DOHH2 (cell line): ENCODE data around the gene DUSP10.

Source experiments
- H3F3A ChIP-seq: fragments of 200-600 bp; sonication (generic), shearing (Covaris generic); 2 replicates; pipeline ENCODE4 v1.6.0; 2016; ENCODE audit warnings: antibody characterized with exemption, mild to moderate bottlenecking; ENCODE audit not compliant: control insufficient read depth, insufficient read depth
- H3K27ac ChIP-seq: fragments of 200-600 bp; sonication (generic); 2 replicates; pipeline ENCODE4 v1.5.1; 2014; ENCODE audit warnings: low read depth, mild to moderate bottlenecking, low read length, moderate library complexity
- H3K27me3 ChIP-seq: fragments of 200-600 bp; sonication (generic); 2 replicates; pipeline ENCODE4 v1.6.1; 2014; ENCODE audit warnings: mild to moderate bottlenecking, low read length, mixed read lengths; ENCODE audit not compliant: control insufficient read depth
- H3K36me3 ChIP-seq: fragments of 200-600 bp; sonication (generic); 2 replicates; pipeline ENCODE4 v1.6.1; 2014; ENCODE audit warnings: mild to moderate bottlenecking, low read length, moderate library complexity, mixed read lengths; ENCODE audit not compliant: control insufficient read depth
- H3K4me1 ChIP-seq: fragments of 200-600 bp; sonication (generic); 2 replicates; pipeline ENCODE4 v1.6.1; 2014; ENCODE audit warnings: mild to moderate bottlenecking, low read length, mixed read lengths; ENCODE audit not compliant: control insufficient read depth
- H3K4me2 ChIP-seq: fragments of 200-600 bp; sonication (generic); 2 replicates; pipeline ENCODE4 v1.6.0; 2014; ENCODE audit warnings: mild to moderate bottlenecking, low read length, moderate library complexity
- H3K4me3 ChIP-seq: fragments of 200-600 bp; sonication (generic); 2 replicates; pipeline ENCODE4 v1.5.1; 2014; ENCODE audit warnings: mild to moderate bottlenecking, low read length, mixed read lengths
- H3K79me2 ChIP-seq: fragments of 200-600 bp; sonication (generic); 2 replicates; pipeline ENCODE4 v1.6.1; 2014; ENCODE audit warnings: mild to moderate bottlenecking, low read length, mixed read lengths; ENCODE audit not compliant: control insufficient read depth
- H3K9me2 ChIP-seq: fragments of 200-600 bp; sonication (generic); replicated peaks from 2 replicates; pipeline ENCODE4 v1.6.1; 2014; ENCODE audit warnings: mild to moderate bottlenecking, low read length, mixed read lengths; ENCODE audit not compliant: control insufficient read depth
- H3K9me3 ChIP-seq: fragments of 200-600 bp; sonication (generic); 2 replicates; pipeline ENCODE4 v1.6.1; 2014; ENCODE audit warnings: antibody characterized with exemption, low read length, mixed read lengths; ENCODE audit not compliant: control insufficient read depth, insufficient read depth
- H4K20me1 ChIP-seq: fragments of 200-600 bp; sonication (generic); 2 replicates; pipeline ENCODE4 v1.6.0; 2014; ENCODE audit warnings: low read depth, mild to moderate bottlenecking, antibody characterized with exemption, low read length, moderate library complexity; ENCODE audit not compliant: control insufficient read depth, insufficient read depth
- EZH2phosphoT487 ChIP-seq: fragments of 200-600 bp; sonication (generic); IDR thresholded peaks from 2 replicates; pipeline ENCODE4 v1.6.1; 2017; ENCODE audit warnings: borderline replicate concordance, mild to moderate bottlenecking, antibody characterized with exemption, low read length, moderate library complexity, mixed read lengths
- TF ChIP-seq, protein P1 (sequence below): fragments of 200-600 bp; sonication (generic); IDR thresholded peaks from one replicate; pipeline ENCODE4 v1.5.1; 2014; ENCODE audit warnings: antibody characterized with exemption, mild to moderate bottlenecking, low read depth, low read length; ENCODE audit not compliant: poor library complexity, severe bottlenecking

Gene DUSP10

DNA sequence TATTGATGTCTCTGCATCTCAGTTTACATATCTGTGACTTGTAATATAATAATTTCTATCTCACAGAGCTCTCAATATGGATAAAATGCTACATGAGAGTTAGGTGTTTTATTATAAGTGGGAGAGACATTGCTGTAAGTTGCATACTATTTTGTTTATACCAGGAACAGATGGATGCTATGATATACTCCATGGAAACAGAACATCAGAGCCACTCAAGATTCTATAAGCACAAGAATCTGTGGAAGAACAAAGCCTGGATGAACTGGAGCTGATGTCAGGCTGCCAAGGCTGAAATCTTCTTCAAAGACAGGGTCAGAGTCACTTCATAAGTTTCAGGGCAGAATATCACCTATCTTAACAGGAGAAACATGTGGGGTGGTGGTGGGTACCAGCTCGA lies 30.2 kb downstream of the DUSP10 start:
- Histone ChIP-seq H3K4me1 (peaks cover 3% of the 10 kb centered on the region; the same call in 1 of the 2 replicates), H3K36me3 (no peaks in the 10 kb centered on the region), H3K9me3 (no peaks in the 10 kb centered on the region), H3K4me3 (no peak overlapping the region), H4K20me1 (no peaks in the 10 kb centered on the region), H3K9me2 (no peaks in the 10 kb centered on the region), H3K4me2 (no peak overlapping the region), H3F3A (no peaks in the 10 kb centered on the region), H3K79me2 (no peaks in the 10 kb centered on the region), H3K27me3 (no peaks in the 10 kb centered on the region), H3K27ac (no peak overlapping the region)
- TF ChIP-seq EZH2phosphoT487: no peak
- TF ChIP-seq, protein P1, sequence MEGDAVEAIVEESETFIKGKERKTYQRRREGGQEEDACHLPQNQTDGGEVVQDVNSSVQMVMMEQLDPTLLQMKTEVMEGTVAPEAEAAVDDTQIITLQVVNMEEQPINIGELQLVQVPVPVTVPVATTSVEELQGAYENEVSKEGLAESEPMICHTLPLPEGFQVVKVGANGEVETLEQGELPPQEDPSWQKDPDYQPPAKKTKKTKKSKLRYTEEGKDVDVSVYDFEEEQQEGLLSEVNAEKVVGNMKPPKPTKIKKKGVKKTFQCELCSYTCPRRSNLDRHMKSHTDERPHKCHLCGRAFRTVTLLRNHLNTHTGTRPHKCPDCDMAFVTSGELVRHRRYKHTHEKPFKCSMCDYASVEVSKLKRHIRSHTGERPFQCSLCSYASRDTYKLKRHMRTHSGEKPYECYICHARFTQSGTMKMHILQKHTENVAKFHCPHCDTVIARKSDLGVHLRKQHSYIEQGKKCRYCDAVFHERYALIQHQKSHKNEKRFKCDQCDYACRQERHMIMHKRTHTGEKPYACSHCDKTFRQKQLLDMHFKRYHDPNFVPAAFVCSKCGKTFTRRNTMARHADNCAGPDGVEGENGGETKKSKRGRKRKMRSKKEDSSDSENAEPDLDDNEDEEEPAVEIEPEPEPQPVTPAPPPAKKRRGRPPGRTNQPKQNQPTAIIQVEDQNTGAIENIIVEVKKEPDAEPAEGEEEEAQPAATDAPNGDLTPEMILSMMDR: no peak

DNA sequence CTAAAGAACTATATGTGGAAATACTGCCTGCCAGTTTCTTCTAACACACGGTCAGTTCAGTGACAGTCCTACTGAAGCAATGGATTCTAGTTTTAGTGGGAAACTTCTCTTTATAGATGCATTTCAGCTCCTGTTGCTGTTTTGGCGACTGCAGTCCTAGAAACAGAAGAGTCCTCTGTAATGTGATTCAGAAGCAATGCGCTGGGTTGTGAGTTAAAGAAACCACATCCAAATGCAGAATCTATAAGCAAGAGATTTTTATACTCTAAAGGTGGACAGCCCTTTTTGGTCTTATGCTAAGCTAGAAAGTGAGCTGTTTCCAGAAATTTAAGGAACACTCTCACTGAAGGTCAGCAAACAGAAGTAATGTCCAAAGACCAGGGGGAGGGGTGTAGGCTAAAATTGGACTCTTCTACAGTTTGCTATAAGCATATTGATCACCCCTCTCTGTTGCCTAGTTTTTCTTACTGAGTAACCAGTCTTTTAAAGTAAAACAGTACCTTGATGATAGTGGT lies 30.8 kb downstream of the DUSP10 start:
- H3K4me1 ChIP-seq: peaks cover 3% of the 10 kb centered on the region; the same call in 1 of the 2 replicates
- H3K4me2 ChIP-seq: no peak overlapping the region
- no peak overlapping the region for H3K4me3 ChIP-seq
- H3K27me3 ChIP-seq: no peaks in the 10 kb centered on the region
- H4K20me1 ChIP-seq: no peaks in the 10 kb centered on the region
- H3K79me2 ChIP-seq: no peaks in the 10 kb centered on the region
- H3F3A ChIP-seq: no peaks in the 10 kb centered on the region
- no peaks in the 10 kb centered on the region for H3K36me3 ChIP-seq
- H3K27ac ChIP-seq: no peak overlapping the region
- no peaks in the 10 kb centered on the region for H3K9me2 ChIP-seq
- no peaks in the 10 kb centered on the region for H3K9me3 ChIP-seq
- TF ChIP-seq, protein P1: no peak
- TF ChIP-seq EZH2phosphoT487: no peak

DNA sequence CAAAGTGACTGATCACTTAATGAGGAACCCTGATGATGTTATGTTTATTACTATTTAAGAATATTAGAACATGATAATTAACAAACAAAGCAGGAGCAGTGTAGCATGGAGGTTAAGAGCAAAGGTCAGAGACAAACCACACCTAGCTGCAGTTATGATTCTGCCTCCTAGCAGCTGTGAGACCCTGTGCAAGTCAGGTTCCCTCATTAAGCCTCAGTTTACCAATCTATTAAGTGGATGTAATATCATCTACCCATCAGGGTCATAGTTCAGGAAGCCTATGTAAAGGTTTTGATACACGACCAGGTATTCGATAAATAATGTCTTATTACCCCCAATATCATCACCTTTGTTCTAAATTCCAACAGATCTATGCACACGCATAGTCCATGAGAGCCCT lies 32.0 kb downstream of the DUSP10 start:
- Histone ChIP-seq H3K27me3 (no peaks in the 10 kb centered on the region), H3K4me1 (peaks cover 3% of the 10 kb centered on the region; the same call in 1 of the 2 replicates), H3K4me3 (no peak overlapping the region), H3K4me2 (no peak overlapping the region), H3K27ac (no peak overlapping the region), H3K9me3 (no peaks in the 10 kb centered on the region), H3K36me3 (no peaks in the 10 kb centered on the region), H3K79me2 (no peaks in the 10 kb centered on the region), H4K20me1 (no peaks in the 10 kb centered on the region), H3K9me2 (no peaks in the 10 kb centered on the region), H3F3A (no peaks in the 10 kb centered on the region)
- TF ChIP-seq, protein P1: no peak
- TF ChIP-seq EZH2phosphoT487: no peak
